ENCODE data around the gene SDHD. TPM values are rescaled to one million over a fixed set of nuclear protein-coding genes. Genes with fewer than 3 reads are reported as not detected.

Gene SDHD
- total and polyA plus RNA-seq, 2 donors (not counting 3 experiments of a cell fraction or from before 2014, with no cell fraction given): 72.3 to 169 TPM

- no peaks in the 10 kb centered on the region for H3K79me2 ChIP-seq (ENCODE audit: control insufficient read depth, insufficient read depth, low read length)
- no peak overlapping the region for H3K27ac ChIP-seq (ENCODE audit: insufficient read depth, low read depth, low read length)
- H3K9me1 ChIP-seq (replicated peaks; ENCODE audit: control insufficient read depth, extremely low read depth, insufficient read depth, low read length): no peaks in the 10 kb centered on the region
- dilution Hi-C loops (cut with MboI; ENCODE audit: extremely low pct_ligation_motif_present, low sequenced_read_pairs) (no loop called here), intact Hi-C loops (cut with micrococcal nuclease) (no loop called here)
- ChIA-PET POLR2A (no interaction called here), CTCF (interaction anchor here (1.0 to 2.8 kb wide), 3 partner anchors 19 to 43 kb away, joined by 3 to 9 read pairs (median 3); partner anchors contain the start of gene BCO2)
- BruUV-seq (replicated peaks): no TSS peak
- FAIRE-seq (no peak), DNase-seq (ENCODE audit: low read depth, low spot score) (no peak)
- H3K27me3 ChIP-seq (ENCODE audit: control insufficient read depth in 2 of 2, insufficient read depth in 2 of 2, low read length in 2 of 2): no peaks in the 10 kb centered on the region
- no peaks in the 10 kb centered on the region for H3K9me3 ChIP-seq (replicated peaks; ENCODE audit: control insufficient read depth, insufficient read depth, low read length)
- no peak for TF ChIP-seq POLR2AphosphoS5 (IDR thresholded peaks at IDR 0.05; ENCODE audit: insufficient read depth, low read depth, low read length)
- no peak for TF ChIP-seq CTCF (IDR thresholded peaks at IDR 0.05; ENCODE audit: extremely low read depth in 1 of 2, insufficient read depth in 1 of 2, low read depth in 1 of 2, low read length in 2 of 2)
- TF ChIP-seq EZH2 (IDR thresholded peaks at IDR 0.05; ENCODE audit: borderline replicate concordance, low read depth, low read length, severe bottlenecking): no peak
- TF ChIP-seq JUN (IDR thresholded peaks at IDR 0.05; ENCODE audit: borderline replicate concordance, insufficient read depth, insufficient read length, low read depth): no peak
- no peak for TF ChIP-seq MYC (IDR thresholded peaks at IDR 0.05; ENCODE audit: low read depth, low read length)
- TF ChIP-seq FOS (IDR thresholded peaks at IDR 0.05; ENCODE audit: borderline replicate concordance, insufficient read depth, low read length): no peak
- no peak for TF ChIP-seq GATA2 (IDR thresholded peaks at IDR 0.05; ENCODE audit: insufficient read depth, insufficient read length, low read depth, low read length)
- TF ChIP-seq POLR2A (IDR thresholded peaks at IDR 0.05; ENCODE audit: low read depth, low read length): no peak
- TF ChIP-seq MAX (IDR thresholded peaks at IDR 0.05; ENCODE audit: insufficient read depth, insufficient read length): no peak
- no peaks in the 10 kb centered on the region for H3K36me3 ChIP-seq (ENCODE audit: control insufficient read depth in 2 of 2, extremely low read depth in 1 of 2, insufficient read depth in 2 of 2, low read length in 2 of 2)
- no peak overlapping the region for H3K4me2 ChIP-seq (ENCODE audit: insufficient read depth, low read length)
- H4K20me1 ChIP-seq (replicated peaks; ENCODE audit: control insufficient read depth, extremely low read depth, insufficient read depth, low read length): no peaks in the 10 kb centered on the region
- no peak overlapping the region for H3K9ac ChIP-seq (replicated peaks; ENCODE audit: extremely low read depth, insufficient read depth, low read length)
- H3K4me3 ChIP-seq (replicated peaks in 1 of 3; ENCODE audit: insufficient read depth in 1 of 3, low read depth in 1 of 3, low read length in 3 of 3): no peak overlapping the region
- peaks cover 10% of the 10 kb centered on the region for H3K4me1 ChIP-seq (ENCODE audit: control insufficient read depth, extremely low read depth, insufficient read depth, low read length)
- no peak overlapping the region for H2AFZ ChIP-seq (ENCODE audit: low read depth, low read length)
Observed at GRCh38 chr11:112132737-112133136, 46.1 kb downstream of the SDHD start.
